ENCODE results near the gene DPF1. TPM values are rescaled to one million over a fixed set of nuclear protein-coding genes. Genes with fewer than 3 reads are reported as not detected.

Gene DPF1
- total and polyA plus RNA-seq, 10 of the 15 experiments (the other 5 are each of a cell fraction or from before 2014, with no cell fraction given) = 0.11 to 4.3 (median 2.4) TPM

- WGBS (ENCODE audit: insufficient coverage, insufficient replicate concordance, low lambda C conversion rate, missing lambda C conversion rate) = 32% methylated on average over 8 of the region's 8 CpGs
- POLR2A ChIA-PET = interaction anchor here (0.6 kb wide), 1 partner anchor 16 kb away, joined by 4 read pairs; the partner anchor contains the start of gene PPP1R14A
Measured at GRCh38 chr19:38239816-38240215, 15.8 kb upstream of the DPF1 start.

More at GRCh38 chr19:38239816-38240215, 15.8 kb upstream of the DPF1 start:
- no peak overlapping the region for H3K4me2 ChIP-seq (ENCODE audit: control insufficient read depth, insufficient read depth)
- H2AFZ ChIP-seq (ENCODE audit: control insufficient read depth, low read depth, low read length) = no peak overlapping the region
- ATAC-seq (no peak), DNase-seq (ENCODE audit: low read depth, low spot score) (no peak), FAIRE-seq (no peak)
- no peak overlapping the region for H3K4me3 ChIP-seq
- no peaks in the 10 kb centered on the region for H3K36me3 ChIP-seq (ENCODE audit: control insufficient read depth in 2 of 2, insufficient read depth in 2 of 2, low read length in 1 of 2)
- H3K27ac ChIP-seq (ENCODE audit: control insufficient read depth, insufficient read depth) = no peak overlapping the region
- in situ Hi-C loops (cut with MboI) (loop anchor here (5.0 kb wide), 1 partner anchor 92 kb away; no protein-coding TSS in a partner anchor), intact Hi-C loops (cut with micrococcal nuclease; ENCODE audit: unreplicated experiment) (loop anchor here (5.0 kb wide), 1 partner anchor 77 kb away; the partner anchor contains the start of genes KCNK6 and YIF1B)
- ChIA-PET CTCF (interaction anchor here (0.9 to 1.6 kb wide), 5 partner anchors 9 to 338 kb away, joined by 3 to 7 read pairs (median 6); partner anchors contain the start of gene CATSPERG), RAD21 (ENCODE audit: unreplicated experiment) (interaction anchor here (0.7 to 1.2 kb wide), 3 partner anchors 135 to 337 kb away, joined by 3 to 5 read pairs (median 3); partner anchors contain the start of gene PSMD8), SMC1A (ENCODE audit: uncharacterized antibody, unreplicated experiment) (interaction anchor here (1.2 kb wide), 1 partner anchor 83 kb away, joined by 3 read pairs; no protein-coding TSS in a partner anchor)
- no peaks in the 10 kb centered on the region for H3K4me1 ChIP-seq (ENCODE audit: control insufficient read depth, insufficient read depth, low read length)
- no peak for TF ChIP-seq NFIC (IDR thresholded peaks at IDR 0.05; ENCODE audit: low read depth, low read length)
- no peak for TF ChIP-seq SIX5 (IDR thresholded peaks at IDR 0.05; ENCODE audit: low read depth, low read length, severe bottlenecking)
- no peak for TF ChIP-seq CBX5 (IDR thresholded peaks at IDR 0.05; ENCODE audit: low read depth)
- TF ChIP-seq SMAD5 (IDR thresholded peaks at IDR 0.05; ENCODE audit: low read depth) = no peak
- TF ChIP-seq EED (IDR thresholded peaks at IDR 0.05; ENCODE audit: low read depth) = no peak
- TF ChIP-seq, protein P1, sequence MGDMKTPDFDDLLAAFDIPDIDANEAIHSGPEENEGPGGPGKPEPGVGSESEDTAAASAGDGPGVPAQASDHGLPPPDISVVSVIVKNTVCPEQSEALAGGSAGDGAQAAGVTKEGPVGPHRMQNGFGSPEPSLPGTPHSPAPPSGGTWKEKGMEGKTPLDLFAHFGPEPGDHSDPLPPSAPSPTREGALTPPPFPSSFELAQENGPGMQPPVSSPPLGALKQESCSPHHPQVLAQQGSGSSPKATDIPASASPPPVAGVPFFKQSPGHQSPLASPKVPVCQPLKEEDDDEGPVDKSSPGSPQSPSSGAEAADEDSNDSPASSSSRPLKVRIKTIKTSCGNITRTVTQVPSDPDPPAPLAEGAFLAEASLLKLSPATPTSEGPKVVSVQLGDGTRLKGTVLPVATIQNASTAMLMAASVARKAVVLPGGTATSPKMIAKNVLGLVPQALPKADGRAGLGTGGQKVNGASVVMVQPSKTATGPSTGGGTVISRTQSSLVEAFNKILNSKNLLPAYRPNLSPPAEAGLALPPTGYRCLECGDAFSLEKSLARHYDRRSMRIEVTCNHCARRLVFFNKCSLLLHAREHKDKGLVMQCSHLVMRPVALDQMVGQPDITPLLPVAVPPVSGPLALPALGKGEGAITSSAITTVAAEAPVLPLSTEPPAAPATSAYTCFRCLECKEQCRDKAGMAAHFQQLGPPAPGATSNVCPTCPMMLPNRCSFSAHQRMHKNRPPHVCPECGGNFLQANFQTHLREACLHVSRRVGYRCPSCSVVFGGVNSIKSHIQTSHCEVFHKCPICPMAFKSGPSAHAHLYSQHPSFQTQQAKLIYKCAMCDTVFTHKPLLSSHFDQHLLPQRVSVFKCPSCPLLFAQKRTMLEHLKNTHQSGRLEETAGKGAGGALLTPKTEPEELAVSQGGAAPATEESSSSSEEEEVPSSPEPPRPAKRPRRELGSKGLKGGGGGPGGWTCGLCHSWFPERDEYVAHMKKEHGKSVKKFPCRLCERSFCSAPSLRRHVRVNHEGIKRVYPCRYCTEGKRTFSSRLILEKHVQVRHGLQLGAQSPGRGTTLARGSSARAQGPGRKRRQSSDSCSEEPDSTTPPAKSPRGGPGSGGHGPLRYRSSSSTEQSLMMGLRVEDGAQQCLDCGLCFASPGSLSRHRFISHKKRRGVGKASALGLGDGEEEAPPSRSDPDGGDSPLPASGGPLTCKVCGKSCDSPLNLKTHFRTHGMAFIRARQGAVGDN (IDR thresholded peaks at IDR 0.05) = no peak
- TF ChIP-seq TCF12 (IDR thresholded peaks at IDR 0.05; ENCODE audit: low read depth, low read length) = no peak
- TF ChIP-seq BHLHE40 (IDR thresholded peaks at IDR 0.05; ENCODE audit: borderline replicate concordance in 1 of 2, low read depth in 2 of 2, low read length in 1 of 2) = no peak
- TF ChIP-seq, protein P2, sequence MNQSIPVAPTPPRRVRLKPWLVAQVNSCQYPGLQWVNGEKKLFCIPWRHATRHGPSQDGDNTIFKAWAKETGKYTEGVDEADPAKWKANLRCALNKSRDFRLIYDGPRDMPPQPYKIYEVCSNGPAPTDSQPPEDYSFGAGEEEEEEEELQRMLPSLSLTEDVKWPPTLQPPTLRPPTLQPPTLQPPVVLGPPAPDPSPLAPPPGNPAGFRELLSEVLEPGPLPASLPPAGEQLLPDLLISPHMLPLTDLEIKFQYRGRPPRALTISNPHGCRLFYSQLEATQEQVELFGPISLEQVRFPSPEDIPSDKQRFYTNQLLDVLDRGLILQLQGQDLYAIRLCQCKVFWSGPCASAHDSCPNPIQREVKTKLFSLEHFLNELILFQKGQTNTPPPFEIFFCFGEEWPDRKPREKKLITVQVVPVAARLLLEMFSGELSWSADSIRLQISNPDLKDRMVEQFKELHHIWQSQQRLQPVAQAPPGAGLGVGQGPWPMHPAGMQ (IDR thresholded peaks at IDR 0.05; ENCODE audit: borderline replicate concordance) = no peak
- H3K9ac ChIP-seq (ENCODE audit: control insufficient read depth, insufficient read depth, low read length) = no peak overlapping the region
- H3K27me3 ChIP-seq (replicated peaks in 1 of 2; ENCODE audit: control insufficient read depth in 2 of 2, insufficient read depth in 2 of 2, low read length in 1 of 2) = no peaks in the 10 kb centered on the region; a peak in 1 of 4 replicates
- BruUV-seq (replicated peaks) = no TSS peak
- no peaks in the 10 kb centered on the region for H3K79me2 ChIP-seq (ENCODE audit: control insufficient read depth, insufficient read depth, low read length)
- H4K20me1 ChIP-seq (ENCODE audit: control insufficient read depth, insufficient read depth) = no peaks in the 10 kb centered on the region
- H3K9me3 ChIP-seq (replicated peaks; ENCODE audit: control insufficient read depth, insufficient read depth, low read length) = no peaks in the 10 kb centered on the region
